Neural progenitor cell (in vitro differentiated cells): ENCODE results near the gene MYO10. TPM values are rescaled to one million over a fixed set of nuclear protein-coding genes. Genes with fewer than 3 reads are reported as not detected.
"Not testable (repeated sequence)": the region's sequence is repeated elsewhere in the genome, so short reads cannot be mapped to it uniquely, and the experiment has no call there.

Experiments
- DNase-seq: peaks from one replicate; pipeline ENCODE4 v3.0.0-alpha.2; 2016; ENCODE audit warnings: low spot score
- H2AFZ ChIP-seq: fragments of 200-600 bp; sonication (generic); replicated peaks from 2 replicates; pipeline ENCODE4 v1.6.1; 2016; ENCODE audit warnings: antibody characterized with exemption
- H3F3A ChIP-seq: fragments of 200-600 bp; sonication (generic); 2 replicates; pipeline ENCODE4 v1.6.1; 2016; ENCODE audit warnings: antibody characterized with exemption, low read depth
- H3K27ac ChIP-seq: fragments of 200-600 bp; sonication (generic); 2 replicates; pipeline ENCODE4 v1.5.1; 2016; ENCODE audit warnings: mild to moderate bottlenecking
- H3K27me3 ChIP-seq: fragments of 200-600 bp; sonication (generic); 2 replicates; pipeline ENCODE4 v1.6.1; 2016; ENCODE audit warnings: mild to moderate bottlenecking, moderate library complexity
- H3K36me3 ChIP-seq: fragments of 200-600 bp; sonication (generic); 2 replicates; pipeline ENCODE4 v1.5.1; 2016
- H3K4me1 ChIP-seq: fragments of 200-600 bp; sonication (generic); 2 replicates; pipeline ENCODE4 v1.6.1; 2016; ENCODE audit warnings: mixed run types
- H3K4me2 ChIP-seq: fragments of 200-600 bp; sonication (generic); 2 replicates; pipeline ENCODE4 v1.6.1; 2016
- H3K4me3 ChIP-seq: fragments of 200-600 bp; sonication (generic); 2 replicates; pipeline ENCODE4 v1.5.1; 2016
- H3K79me2 ChIP-seq: fragments of 200-600 bp; sonication (generic); 2 replicates; pipeline ENCODE4 v1.6.1; 2016; ENCODE audit warnings: low read depth
- H3K9ac ChIP-seq: fragments of 200-600 bp; sonication (generic); 2 replicates; pipeline ENCODE4 v1.6.1; 2016
- H3K9me3 ChIP-seq: fragments of 200-600 bp; sonication (generic); 2 replicates; pipeline ENCODE4 v1.5.1; 2016; ENCODE audit warnings: low read depth
- H4K20me1 ChIP-seq: fragments of 200-600 bp; sonication (generic); 2 replicates; pipeline ENCODE4 v1.6.1; 2016; ENCODE audit warnings: low read depth
- H3K27ac Mint-ChIP-seq: 3 replicates; pipeline ENCODE4 v1.8.0; 2021; ENCODE audit warnings: mixed read lengths
- H3K27me3 Mint-ChIP-seq: 2 replicates; pipeline ENCODE4 v1.8.0; 2022; ENCODE audit warnings: low read depth, mild to moderate bottlenecking, inconsistent platforms, moderate library complexity, mixed read lengths; ENCODE audit not compliant: insufficient read depth
- H3K36me3 Mint-ChIP-seq: 3 replicates; pipeline ENCODE4 v1.8.0; 2021; ENCODE audit warnings: mixed read lengths
- H3K4me1 Mint-ChIP-seq: 3 replicates; pipeline ENCODE4 v1.8.0; 2021; ENCODE audit warnings: mixed read lengths
- H3K4me3 Mint-ChIP-seq: 3 replicates; pipeline ENCODE4 v1.8.0; 2021; ENCODE audit warnings: mild to moderate bottlenecking, moderate library complexity, mixed read lengths
- H3K9me3 Mint-ChIP-seq: 3 replicates; pipeline ENCODE4 v1.8.0; 2020; ENCODE audit warnings: mixed read lengths
- EZH2 ChIP-seq: fragments of 200-600 bp; sonication (generic); IDR thresholded peaks from 2 replicates; pipeline ENCODE4 v1.6.1; 2017; ENCODE audit warnings: antibody characterized with exemption, mild to moderate bottlenecking, moderate library complexity
- EZH2phosphoT487 ChIP-seq: fragments of 200-600 bp; sonication (generic); IDR thresholded peaks from 2 replicates; pipeline ENCODE4 v1.6.1; 2017; ENCODE audit warnings: antibody characterized with exemption
- total RNA-seq: library from RNA; depleted of rRNA; stranded (reverse); fragments of >200 nt; gene quantifications from 2 replicates; pipeline ENCODE4 v1.2.3, GENCODE V29; 2015; ENCODE audit warnings: low replicate concordance
- TF ChIP-seq, protein P1 (sequence below): fragments of 200-600 bp; sonication (generic); IDR thresholded peaks from 2 replicates; pipeline ENCODE4 v1.5.1; 2017; ENCODE audit warnings: antibody characterized with exemption, mild to moderate bottlenecking

MYO10 gene
- total RNA-seq, 1 donor from 2014 or later: 39.1 TPM

DNA sequence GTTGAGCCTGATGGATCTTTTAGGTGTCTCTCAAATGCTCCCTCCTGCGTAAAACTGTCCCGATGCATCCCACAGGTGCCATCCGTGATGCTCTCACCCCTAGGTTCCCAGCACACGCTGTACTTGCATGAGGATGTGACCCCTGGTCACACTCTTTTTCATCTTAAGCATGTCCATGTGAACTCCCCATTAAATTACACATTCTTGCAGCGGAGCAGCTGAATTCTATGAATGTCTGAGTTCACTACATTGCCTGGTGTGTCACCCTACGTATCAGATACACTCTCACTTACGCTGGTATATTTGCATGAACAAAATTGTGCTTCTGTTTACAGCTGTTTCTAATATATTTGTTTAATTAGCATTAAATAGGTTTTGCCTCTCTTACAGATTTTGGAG, 214.0 kb downstream of the MYO10 start:
- H3K4me3 Mint-ChIP-seq: peak overlapping the region; percentile 11

DNA sequence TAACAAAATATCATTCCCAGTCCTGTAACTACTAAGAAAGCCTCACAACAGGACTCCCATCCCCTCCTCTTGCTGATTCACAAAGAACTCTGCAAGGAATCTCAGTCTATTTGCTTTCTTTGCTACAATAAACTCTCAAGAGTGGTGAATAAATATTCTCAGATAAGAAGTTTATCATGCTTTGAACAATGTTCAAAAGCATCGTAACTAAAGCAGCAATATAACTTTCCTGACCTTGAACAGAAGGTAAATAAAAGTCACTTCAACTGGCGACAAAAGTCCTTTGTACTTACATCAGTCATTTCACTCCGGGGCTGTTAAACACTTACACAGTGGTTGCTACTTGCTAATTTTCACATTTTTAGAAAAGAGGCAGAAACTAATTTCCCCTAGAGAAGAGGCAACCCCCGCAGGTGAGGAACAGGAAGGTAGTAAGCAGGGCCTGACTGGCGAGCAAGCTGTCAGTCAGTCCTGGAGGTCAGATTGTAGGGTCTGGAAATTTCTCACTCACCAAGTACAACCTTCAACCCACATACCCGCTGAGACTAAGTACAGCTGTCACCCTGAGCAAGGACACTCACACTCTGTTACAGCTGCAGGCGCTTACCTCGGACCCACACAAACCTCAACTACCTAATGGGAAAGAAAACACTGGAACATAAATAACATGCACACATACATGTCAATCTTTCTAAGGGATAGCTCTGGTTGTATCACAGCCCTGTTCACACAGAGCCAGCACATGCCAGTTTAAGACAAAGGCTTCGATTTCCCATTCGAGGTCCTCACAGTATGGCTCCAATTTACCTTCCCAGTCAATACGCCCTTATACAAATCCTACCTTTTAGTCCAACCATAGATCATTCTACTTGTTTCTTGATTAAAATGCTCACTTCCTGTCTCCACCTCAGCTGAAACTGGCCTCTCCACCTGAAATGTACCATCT, 214.7 kb downstream of the MYO10 start:
- H3K79me2 ChIP-seq: peaks cover 82% of the 10 kb centered on the region
- H3K9ac ChIP-seq: no peak overlapping the region
- peak overlapping the region; percentile 11 for H3K4me3 Mint-ChIP-seq
- peaks cover 2% of the 10 kb centered on the region for H3K27me3 Mint-ChIP-seq
- H3K9me3 Mint-ChIP-seq: peaks cover 29% of the 10 kb centered on the region
- peak overlapping the region; percentile 22 for H3K27ac ChIP-seq
- peak overlapping the region; percentile 58 for H3K27ac Mint-ChIP-seq
- H3K4me3 ChIP-seq: no peak overlapping the region
- H3K9me3 ChIP-seq: peaks cover 9% of the 10 kb centered on the region
- no peak for DNase-seq
- H3K36me3 ChIP-seq: peaks cover 3% of the 10 kb centered on the region
- H3K36me3 Mint-ChIP-seq: peaks cover 49% of the 10 kb centered on the region
- no peaks in the 10 kb centered on the region for H4K20me1 ChIP-seq
- TF ChIP-seq EZH2: no peak
- TF ChIP-seq, protein P1, sequence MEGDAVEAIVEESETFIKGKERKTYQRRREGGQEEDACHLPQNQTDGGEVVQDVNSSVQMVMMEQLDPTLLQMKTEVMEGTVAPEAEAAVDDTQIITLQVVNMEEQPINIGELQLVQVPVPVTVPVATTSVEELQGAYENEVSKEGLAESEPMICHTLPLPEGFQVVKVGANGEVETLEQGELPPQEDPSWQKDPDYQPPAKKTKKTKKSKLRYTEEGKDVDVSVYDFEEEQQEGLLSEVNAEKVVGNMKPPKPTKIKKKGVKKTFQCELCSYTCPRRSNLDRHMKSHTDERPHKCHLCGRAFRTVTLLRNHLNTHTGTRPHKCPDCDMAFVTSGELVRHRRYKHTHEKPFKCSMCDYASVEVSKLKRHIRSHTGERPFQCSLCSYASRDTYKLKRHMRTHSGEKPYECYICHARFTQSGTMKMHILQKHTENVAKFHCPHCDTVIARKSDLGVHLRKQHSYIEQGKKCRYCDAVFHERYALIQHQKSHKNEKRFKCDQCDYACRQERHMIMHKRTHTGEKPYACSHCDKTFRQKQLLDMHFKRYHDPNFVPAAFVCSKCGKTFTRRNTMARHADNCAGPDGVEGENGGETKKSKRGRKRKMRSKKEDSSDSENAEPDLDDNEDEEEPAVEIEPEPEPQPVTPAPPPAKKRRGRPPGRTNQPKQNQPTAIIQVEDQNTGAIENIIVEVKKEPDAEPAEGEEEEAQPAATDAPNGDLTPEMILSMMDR: no peak
- TF ChIP-seq EZH2phosphoT487: no peak
- no peaks in the 10 kb centered on the region for H3K27me3 ChIP-seq
- no peak overlapping the region for H2AFZ ChIP-seq
- peaks cover 61% of the 10 kb centered on the region for H3F3A ChIP-seq
- H3K4me2 ChIP-seq: peak overlapping the region; percentile 41
- H3K4me1 ChIP-seq: peaks cover 42% of the 10 kb centered on the region
- peaks cover 39% of the 10 kb centered on the region for H3K4me1 Mint-ChIP-seq

More for the DNA sequence above, 214.0 kb downstream of the MYO10 start:
- Mint-ChIP-seq H3K27me3 (peaks cover 2% of the 10 kb centered on the region), H3K27ac (peak overlapping the region; percentile 58), H3K4me1 (peaks cover 41% of the 10 kb centered on the region), H3K9me3 (peaks cover 29% of the 10 kb centered on the region), H3K36me3 (peaks cover 50% of the 10 kb centered on the region)
- Histone ChIP-seq H3K79me2 (peaks cover 82% of the 10 kb centered on the region), H3K4me2 (peak overlapping the region; percentile 41), H2AFZ (no peak overlapping the region), H3K27me3 (no peaks in the 10 kb centered on the region), H3K36me3 (peaks cover 3% of the 10 kb centered on the region), H3K27ac (peak overlapping the region; percentile 22), H3K4me1 (peaks cover 44% of the 10 kb centered on the region), H3F3A (peaks cover 59% of the 10 kb centered on the region), H3K9me3 (peaks cover 9% of the 10 kb centered on the region), H3K9ac (no peak overlapping the region), H4K20me1 (no peaks in the 10 kb centered on the region), H3K4me3 (no peak overlapping the region)
- TF ChIP-seq, protein P1: no peak
- TF ChIP-seq EZH2phosphoT487: no peak
- no peak for TF ChIP-seq EZH2
- DNase-seq: no peak

DNA sequence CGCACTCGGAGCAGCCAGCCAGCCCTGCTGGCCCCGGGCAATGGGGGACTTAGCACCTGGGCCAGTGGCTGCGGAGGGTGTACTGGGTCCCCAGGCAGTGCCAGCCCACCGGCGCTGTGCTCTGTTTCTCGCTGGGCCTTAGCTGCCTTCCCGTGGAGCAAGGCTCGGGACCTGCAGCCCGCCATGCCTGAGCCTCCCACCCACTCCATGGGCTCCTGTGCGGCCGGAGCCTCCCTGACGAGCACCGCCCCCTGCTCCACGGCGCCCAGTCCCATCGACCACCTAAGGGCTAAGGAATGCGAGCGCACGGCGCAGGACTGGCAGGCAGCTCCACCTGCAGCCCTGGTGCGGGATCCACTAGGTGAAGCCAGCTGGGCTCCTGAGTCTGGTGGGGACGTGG, 218.1 kb downstream of the MYO10 start:
- not testable (repeated sequence) for H3K4me3 ChIP-seq, H3K9me3 ChIP-seq, DNase-seq, H2AFZ ChIP-seq, H3K27ac Mint-ChIP-seq, H3K36me3 ChIP-seq, H3K4me3 Mint-ChIP-seq, H3K27me3 ChIP-seq, H3K4me2 ChIP-seq, H3K9ac ChIP-seq, H3K27ac ChIP-seq, H4K20me1 ChIP-seq, H3K27me3 Mint-ChIP-seq
- Histone ChIP-seq H3K79me2 (peaks cover 72% of the 10 kb centered on the region), H3K4me1 (peaks cover 52% of the 10 kb centered on the region), H3F3A (peaks cover 71% of the 10 kb centered on the region)
- peaks cover 29% of the 10 kb centered on the region for H3K36me3 Mint-ChIP-seq
- H3K4me1 Mint-ChIP-seq: peaks cover 60% of the 10 kb centered on the region
- H3K9me3 Mint-ChIP-seq: peaks cover 12% of the 10 kb centered on the region
